ENCODE measurements around the gene TUBB4A. TPM values are rescaled to one million over a fixed set of nuclear protein-coding genes. Genes with fewer than 3 reads are reported as not detected.

The TUBB4A gene
- total and polyA plus RNA-seq, 9 of the 15 experiments (the other 6 are each of a cell fraction or from before 2014, with no cell fraction given), result 0.14 to 7.0 (median 0.75) TPM

- WGBS (ENCODE audit: insufficient coverage, low coverage, missing lambda C conversion rate), result 76% methylated on average over 5 of the region's 5 CpGs
- no peaks in the 10 kb centered on the region for H3K27me3 ChIP-seq (ENCODE audit: control insufficient read depth in 2 of 2, insufficient read depth in 2 of 2, low read length in 2 of 2)
- no peaks in the 10 kb centered on the region for H3K79me2 ChIP-seq (ENCODE audit: control insufficient read depth, insufficient read depth, low read length)
- POLR2A ChIA-PET, result no interaction called here
- peaks cover 43% of the 10 kb centered on the region for H3K36me3 ChIP-seq (ENCODE audit: control insufficient read depth, insufficient read depth, low read length)
- no peak overlapping the region for H2AFZ ChIP-seq (ENCODE audit: low read depth, low read length)
- intact Hi-C loops (cut with micrococcal nuclease) (no loop called here), in situ Hi-C loops (cut with MboI) (no loop called here)
- no peak overlapping the region for H3K4me2 ChIP-seq (ENCODE audit: insufficient read depth, low read length)
- CTCF ChIA-PET (ENCODE audit: low intra/inter-chr PET ratio), result no interaction called here
- FAIRE-seq (no peak), ATAC-seq (no peak), DNase-seq (ENCODE audit: extremely low read depth in 1 of 4, low spot score in 3 of 4) (no peak)
- H3K9me3 ChIP-seq (replicated peaks; ENCODE audit: control insufficient read depth, insufficient read depth, low read depth, low read length), result peaks cover 18% of the 10 kb centered on the region
- H3K9me1 ChIP-seq (ENCODE audit: control insufficient read depth, insufficient read depth, low read length), result no peaks in the 10 kb centered on the region
- TF ChIP-seq SMAD2 (IDR thresholded peaks at IDR 0.05; ENCODE audit: low read depth, low read length) (no peak), ZNF212 (CRISPR knock-in tag; IDR thresholded peaks at IDR 0.05) (no peak), CTCFL (IDR thresholded peaks at IDR 0.05; ENCODE audit: borderline replicate concordance, insufficient read depth, low read depth, low read length, poor library complexity, severe bottlenecking) (no peak), ZNF224 (CRISPR knock-in tag; IDR thresholded peaks at IDR 0.05) (no peak), MBD2 (IDR thresholded peaks at IDR 0.05; ENCODE audit: borderline replicate concordance, low read depth) (no peak)
- no peaks in the 10 kb centered on the region for H4K20me1 ChIP-seq (replicated peaks; ENCODE audit: control insufficient read depth, insufficient read depth, low read length)
- H3K4me3 ChIP-seq, result no peak overlapping the region
- no peak overlapping the region for H3K27ac ChIP-seq (ENCODE audit: extremely low read depth, low read depth, low read length)
- no TSS peak for BruUV-seq (replicated peaks)
- peaks cover 0 to 3% of the 10 kb centered on the region in 2 experiments; a peak in 1 of 5 replicates for H3K4me1 ChIP-seq (replicated peaks in 1 of 2; ENCODE audit: control insufficient read depth in 2 of 2, insufficient read depth in 2 of 2, low read length in 2 of 2)
- no peak overlapping the region for H3K9ac ChIP-seq (ENCODE audit: insufficient read depth in 1 of 2, low read depth in 2 of 2, low read length in 2 of 2)
Observed at GRCh38 chr19:6450166-6450565, 51.9 kb downstream of the TUBB4A start.
